Mesenchymal stem cell (in vitro differentiated cells and primary cell): ENCODE data around the gene PABPC3. TPM values are rescaled to one million over a fixed set of nuclear protein-coding genes. Genes with fewer than 3 reads are reported as not detected.

Experiments used
- DNase-seq: peaks from one replicate; pipeline ENCODE4 v3.0.0-alpha.2; 2013
- H2AFZ ChIP-seq: one replicate; pipeline ENCODE4 v1.6.1; 2013; ENCODE audit warnings: low read depth, mild to moderate bottlenecking, control low read depth, inconsistent platforms, low read length, moderate library complexity
- H2AK5ac ChIP-seq: 2 replicates; pipeline ENCODE4 v1.6.1; 2013; ENCODE audit warnings: low read length, moderate library complexity, mild to moderate bottlenecking, inconsistent platforms; ENCODE audit not compliant: severe bottlenecking
- H2BK120ac ChIP-seq: one replicate; pipeline ENCODE4 v1.6.1; 2013; ENCODE audit warnings: low read depth, mild to moderate bottlenecking, inconsistent platforms, low read length, moderate library complexity
- H2BK12ac ChIP-seq, 2 experiments: one replicate each; pipeline ENCODE4 v1.6.1; 2013; ENCODE audit warnings: inconsistent platforms in 2 of 2, low read length in 2 of 2, mild to moderate bottlenecking in 2 of 2, moderate library complexity in 2 of 2, control low read depth in 1 of 2
- H2BK15ac ChIP-seq: one replicate; pipeline ENCODE4 v1.6.1; 2013; ENCODE audit warnings: mild to moderate bottlenecking, low read depth, inconsistent platforms; ENCODE audit not compliant: poor library complexity, severe bottlenecking
- H2BK5ac ChIP-seq: 2 replicates; pipeline ENCODE4 v1.6.1; 2013; ENCODE audit warnings: low read depth, mild to moderate bottlenecking, low read length, control low read depth, inconsistent platforms; ENCODE audit not compliant: poor library complexity, severe bottlenecking
- H3K14ac ChIP-seq, 2 experiments: one replicate each; pipeline ENCODE4 v1.6.1; 2013; ENCODE audit warnings: inconsistent platforms in 2 of 2, low read length in 2 of 2, control low read depth in 1 of 2, mild to moderate bottlenecking in 1 of 2, moderate library complexity in 1 of 2
- H3K18ac ChIP-seq, 2 experiments: one replicate each; pipeline ENCODE4 v1.6.1; 2013; ENCODE audit warnings: inconsistent platforms in 2 of 2, low read length in 2 of 2, control low read depth in 1 of 2, low read depth in 1 of 2, mild to moderate bottlenecking in 1 of 2
- H3K23ac ChIP-seq, 2 experiments: one replicate each; pipeline ENCODE4 v1.6.1; 2013; ENCODE audit warnings: inconsistent platforms in 2 of 2, low read length in 2 of 2, mild to moderate bottlenecking in 2 of 2, moderate library complexity in 2 of 2, control low read depth in 1 of 2
- H3K27ac ChIP-seq: 2 replicates; pipeline ENCODE4 v1.5.1; 2013; ENCODE audit warnings: mild to moderate bottlenecking, moderate library complexity, low read length, control low read depth, inconsistent platforms; ENCODE audit not compliant: poor library complexity, severe bottlenecking
- H3K27me3 ChIP-seq, 2 experiments: 2 replicates each; pipeline versions ENCODE4 v1.6.1 to v1.7.0; 2013; ENCODE audit warnings: low read length in 2 of 2, mild to moderate bottlenecking in 2 of 2, moderate library complexity in 2 of 2, control low read depth in 1 of 2, inconsistent platforms in 1 of 2; ENCODE audit not compliant: control insufficient read depth in 1 of 2, insufficient read depth in 1 of 2
- H3K36me3 ChIP-seq, 2 experiments: 2 replicates each; pipeline versions ENCODE4 v1.6.1 to v1.7.0; 2013; ENCODE audit warnings: low read length in 2 of 2, control low read depth in 1 of 2, inconsistent platforms in 1 of 2, low read depth in 1 of 2, mild to moderate bottlenecking in 1 of 2; ENCODE audit not compliant: insufficient read depth in 2 of 2, control insufficient read depth in 1 of 2
- H3K4ac ChIP-seq, 2 experiments: one replicate each; pipeline ENCODE4 v1.6.1; 2013; ENCODE audit warnings: inconsistent platforms in 2 of 2, low read length in 2 of 2, mild to moderate bottlenecking in 2 of 2, moderate library complexity in 2 of 2, control low read depth in 1 of 2, low read depth in 1 of 2
- H3K4me1 ChIP-seq: 2 replicates; pipeline ENCODE4 v1.6.1; 2013; ENCODE audit warnings: low read depth, low read length, control low read depth; ENCODE audit not compliant: control insufficient read depth, insufficient read depth
- H3K4me2 ChIP-seq: 2 replicates; pipeline ENCODE4 v1.6.1; 2013; ENCODE audit warnings: low read length, mild to moderate bottlenecking, inconsistent platforms; ENCODE audit not compliant: poor library complexity, severe bottlenecking
- H3K4me3 ChIP-seq, 2 experiments: 2 replicates each; pipeline versions ENCODE4 v1.5.1 to v1.7.0; 2013; ENCODE audit warnings: low read length in 2 of 2, mild to moderate bottlenecking in 2 of 2, control low read depth in 1 of 2, low read depth in 1 of 2; ENCODE audit not compliant: insufficient read depth in 1 of 2
- H3K79me1 ChIP-seq: replicated peaks from 2 replicates; pipeline ENCODE4 v1.6.1; 2013; ENCODE audit warnings: mild to moderate bottlenecking, control low read depth, low read length, inconsistent platforms; ENCODE audit not compliant: poor library complexity, severe bottlenecking
- H3K9ac ChIP-seq: 2 replicates; pipeline ENCODE4 v1.7.0; 2013; ENCODE audit warnings: mild to moderate bottlenecking, low read length, moderate library complexity
- H3K9me3 ChIP-seq: 2 replicates; pipeline ENCODE4 v1.7.0; 2013; ENCODE audit warnings: mild to moderate bottlenecking, low read length; ENCODE audit not compliant: control insufficient read depth
- H4K8ac ChIP-seq: one replicate; pipeline ENCODE4 v1.6.1; 2013; ENCODE audit warnings: inconsistent platforms, mild to moderate bottlenecking, low read length, moderate library complexity
- H4K91ac ChIP-seq: one replicate; pipeline ENCODE4 v1.6.1; 2013; ENCODE audit warnings: mild to moderate bottlenecking, low read length, inconsistent platforms
- WGBS: methylation state at CpG from one replicate; pipeline ENCODE4 v1.1.7; 2013; ENCODE audit warnings: mixed read lengths; 5-methylcytosine and 5-hydroxymethylcytosine counted together
- small RNA-seq: library from polyadenylated mRNA; stranded (forward); fragments of <200 nt; extraction: miRNeasy Mini kit (QIAGEN cat#:217004); gene quantifications from one replicate; pipeline ENCODE3, GENCODE V24; 2013; ENCODE audit warnings: low read depth

The PABPC3 gene

GRCh38 chr13:25148402-25148771 lies 52.5 kb downstream of the PABPC3 start:
- H3K18ac ChIP-seq: no peak overlapping the region
- no peak overlapping the region for H3K4me3 ChIP-seq
- no peak overlapping the region for H2BK15ac ChIP-seq
- 89% methylated on average over 5 of the region's 5 CpGs for WGBS
- no peak overlapping the region for H2AK5ac ChIP-seq
- H3K14ac ChIP-seq: no peak overlapping the region
- H3K27me3 ChIP-seq: peaks cover 21 to 32% of the 10 kb centered on the region in 2 experiments
- H3K79me1 ChIP-seq: no peaks in the 10 kb centered on the region
- no peak overlapping the region for H2AFZ ChIP-seq
- H2BK120ac ChIP-seq: no peak overlapping the region
- H3K4me1 ChIP-seq: no peaks in the 10 kb centered on the region
- no peak for DNase-seq
- no peak overlapping the region for H3K4ac ChIP-seq
- no peaks in the 10 kb centered on the region for H3K36me3 ChIP-seq
- H2BK5ac ChIP-seq: no peak overlapping the region
- no peak overlapping the region for H4K8ac ChIP-seq
- H2BK12ac ChIP-seq: no peak overlapping the region
- H4K91ac ChIP-seq: no peak overlapping the region
- H3K27ac ChIP-seq: no peak overlapping the region
- H3K23ac ChIP-seq: no peak overlapping the region
- H3K9me3 ChIP-seq: no peaks in the 10 kb centered on the region
- no peak overlapping the region for H3K9ac ChIP-seq
- H3K4me2 ChIP-seq: no peak overlapping the region

Small RNA genes within 50 kb of the gene (small RNA-seq; reads per million reads assigned to genes)
- not detected for gene AL359757.2
